CD4-positive, alpha-beta T cell treated with Interleukin-6 at 100 ng/mL for 8 hours (primary cell): Measurements from ENCODE around the gene MST1.

ENCODE experiments used
- DNase-seq: peaks from one replicate; pipeline ENCODE4 v3.0.0-alpha.2; 2020; ENCODE audit warnings: mixed read lengths, low spot score

MST1 gene

GRCh38 chr3:49656541-49657112 lies 32.6 kb downstream of the MST1 start:
- no peak for DNase-seq

- DNase-seq: no peak
Measured at GRCh38 chr3:49655731-49656285, 33.5 kb downstream of the MST1 start.

- DNase-seq: no peak
Measured at GRCh38 chr3:49654955-49655556, 34.2 kb downstream of the MST1 start.

- DNase-seq: no peak
Measured at GRCh38 chr3:49654176-49654825, 35.0 kb downstream of the MST1 start.

- DNase-seq: no peak
Measured at GRCh38 chr3:49653621-49654020, 35.7 kb downstream of the MST1 start.

DNA sequence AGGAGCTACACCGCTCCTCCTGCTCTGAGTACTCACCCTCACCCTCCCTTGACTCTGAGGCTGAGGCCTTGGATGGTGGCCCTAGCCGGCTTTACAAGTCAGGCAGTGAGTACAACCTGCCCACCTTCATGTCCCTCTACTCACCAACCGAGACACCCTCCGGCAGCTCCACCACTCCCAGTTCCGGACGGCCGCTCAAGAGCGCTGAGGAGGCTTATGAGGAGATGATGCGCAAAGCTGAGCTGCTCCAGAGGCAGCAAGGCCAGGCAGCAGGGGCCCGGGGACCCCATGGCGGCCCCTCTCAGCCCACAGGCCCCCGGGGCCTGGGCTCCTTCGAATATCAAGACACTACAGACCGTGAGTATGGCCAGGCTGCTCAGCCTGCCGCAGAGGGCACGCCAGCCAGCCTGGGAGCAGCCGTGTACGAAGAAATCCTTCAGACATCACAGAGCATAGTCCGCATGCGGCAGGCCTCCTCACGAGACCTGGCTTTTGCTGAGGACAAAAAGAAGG lies 36.3 kb downstream of the MST1 start:
- DNase-seq: no peak

- no peak for DNase-seq
Measured at GRCh38 chr3:49652218-49652902, 36.9 kb downstream of the MST1 start.

GRCh38 chr3:49650637-49651036 lies 38.6 kb downstream of the MST1 start:
- no peak for DNase-seq

DNA sequence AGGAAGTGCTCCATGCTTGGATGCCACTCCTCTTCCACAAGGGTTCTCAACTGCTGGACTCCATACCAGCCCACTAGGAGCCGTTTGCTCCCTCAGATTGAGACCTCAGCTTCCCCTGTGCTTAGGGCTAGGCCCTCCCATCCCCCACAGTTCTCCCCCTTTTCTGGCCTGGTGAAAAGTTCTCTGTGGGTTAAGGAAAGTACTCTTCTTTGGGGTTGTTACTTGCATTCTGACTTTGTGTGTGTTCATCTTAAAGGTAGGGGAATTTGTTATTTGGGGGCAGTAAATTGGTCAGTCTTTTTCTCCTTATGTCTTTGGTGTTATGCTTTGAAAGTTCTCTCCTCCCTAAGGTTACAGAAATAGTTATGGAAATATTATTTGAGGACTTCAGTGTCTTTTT lies 39.1 kb downstream of the MST1 start:
- DNase-seq: no peak

- DNase-seq: no peak
Measured at GRCh38 chr3:49649576-49649975, 39.7 kb downstream of the MST1 start.

DNA sequence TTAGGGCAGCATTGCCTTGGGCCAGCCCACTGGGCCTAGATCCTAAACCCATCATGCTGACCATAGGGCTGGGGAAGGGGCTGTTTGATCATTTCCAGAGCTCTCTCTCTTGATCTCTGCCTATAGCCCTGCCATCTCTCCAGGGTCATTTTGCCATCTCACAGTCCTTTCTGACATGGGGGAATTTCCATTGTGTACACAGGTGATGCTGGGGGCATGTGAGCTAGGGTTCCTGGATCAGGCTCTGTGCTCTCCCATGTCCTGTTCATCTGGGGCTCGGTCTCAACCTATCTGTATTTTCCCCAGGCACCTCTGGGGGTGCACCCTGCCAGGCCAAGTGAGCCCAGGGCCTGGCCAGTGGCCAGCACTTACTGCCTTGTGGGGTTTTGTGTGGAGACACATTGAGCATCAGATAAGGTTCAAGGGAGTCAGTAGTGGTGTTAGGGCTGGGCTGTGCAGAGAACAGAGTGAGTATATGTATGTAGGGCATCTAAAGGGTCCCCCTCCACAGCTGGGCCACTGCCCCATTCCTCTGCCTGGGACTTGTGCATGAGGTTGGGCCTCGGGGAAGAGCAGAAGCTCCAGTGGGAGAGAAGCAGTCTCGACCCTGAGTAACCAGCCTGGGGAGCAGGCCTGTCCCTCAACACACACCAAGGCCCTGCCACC lies 40.8 kb downstream of the MST1 start:
- DNase-seq: no peak

DNA sequence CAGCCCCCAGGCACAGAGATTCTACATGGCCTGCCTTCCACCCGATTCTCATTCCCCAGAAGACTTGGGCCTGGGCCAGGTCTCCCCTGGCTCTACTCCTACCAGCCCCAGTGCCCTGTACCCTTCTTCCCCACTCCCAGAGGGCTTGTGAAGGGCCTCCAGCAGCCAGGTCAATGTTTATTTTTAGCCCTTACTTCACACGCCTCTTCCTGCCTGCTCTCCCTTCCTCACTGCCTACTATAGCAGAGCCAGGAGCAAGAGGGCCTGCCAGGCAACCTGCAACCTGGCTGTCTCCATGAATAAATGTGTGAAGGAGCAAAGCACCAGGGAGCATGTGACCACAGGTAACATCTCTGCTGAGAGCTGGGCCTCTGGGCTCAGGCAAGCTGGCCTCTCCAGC lies 41.5 kb downstream of the MST1 start:
- no peak for DNase-seq

DNA sequence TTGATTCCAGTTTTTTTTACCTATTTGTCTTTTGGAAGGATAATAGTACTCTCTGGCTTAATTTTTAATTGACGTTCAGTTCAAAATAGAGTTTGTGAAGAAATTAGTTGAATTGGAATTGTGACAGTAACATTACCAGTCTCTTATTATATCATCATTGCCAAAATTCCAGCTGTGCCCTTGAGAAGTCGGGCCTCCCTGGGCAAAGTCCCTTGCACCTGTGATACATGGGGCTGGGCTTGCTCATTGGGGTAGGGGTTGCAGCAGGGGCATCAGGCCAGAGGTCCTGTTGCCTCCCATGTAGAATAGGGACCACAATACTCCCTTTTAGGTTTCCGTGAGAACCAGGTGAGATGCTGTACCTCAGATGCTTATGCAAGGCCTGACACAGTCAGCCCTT lies 43.0 kb downstream of the MST1 start:
- no peak for DNase-seq

GRCh38 chr3:49644684-49645083 lies 44.6 kb downstream of the MST1 start:
- no peak for DNase-seq

DNA sequence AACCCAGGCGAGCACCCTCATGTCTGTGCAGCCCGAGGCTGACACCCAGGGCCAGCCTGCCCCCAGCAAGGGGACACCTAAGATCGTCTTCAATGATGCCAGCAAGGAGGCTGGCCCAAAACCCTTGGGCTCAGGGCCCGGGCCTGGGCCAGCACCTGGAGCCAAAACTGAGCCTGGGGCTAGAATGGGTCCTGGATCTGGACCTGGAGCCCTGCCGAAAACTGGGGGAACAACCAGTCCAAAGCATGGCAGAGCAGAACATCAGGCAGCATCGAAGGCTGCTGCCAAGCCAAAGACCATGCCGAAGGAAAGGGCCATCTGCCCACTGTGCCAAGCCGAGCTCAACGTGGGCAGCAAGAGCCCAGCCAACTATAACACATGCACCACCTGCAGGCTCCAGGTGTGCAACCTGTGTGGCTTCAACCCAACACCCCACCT lies 46.5 kb downstream of the MST1 start:
- no peak for DNase-seq

DNA sequence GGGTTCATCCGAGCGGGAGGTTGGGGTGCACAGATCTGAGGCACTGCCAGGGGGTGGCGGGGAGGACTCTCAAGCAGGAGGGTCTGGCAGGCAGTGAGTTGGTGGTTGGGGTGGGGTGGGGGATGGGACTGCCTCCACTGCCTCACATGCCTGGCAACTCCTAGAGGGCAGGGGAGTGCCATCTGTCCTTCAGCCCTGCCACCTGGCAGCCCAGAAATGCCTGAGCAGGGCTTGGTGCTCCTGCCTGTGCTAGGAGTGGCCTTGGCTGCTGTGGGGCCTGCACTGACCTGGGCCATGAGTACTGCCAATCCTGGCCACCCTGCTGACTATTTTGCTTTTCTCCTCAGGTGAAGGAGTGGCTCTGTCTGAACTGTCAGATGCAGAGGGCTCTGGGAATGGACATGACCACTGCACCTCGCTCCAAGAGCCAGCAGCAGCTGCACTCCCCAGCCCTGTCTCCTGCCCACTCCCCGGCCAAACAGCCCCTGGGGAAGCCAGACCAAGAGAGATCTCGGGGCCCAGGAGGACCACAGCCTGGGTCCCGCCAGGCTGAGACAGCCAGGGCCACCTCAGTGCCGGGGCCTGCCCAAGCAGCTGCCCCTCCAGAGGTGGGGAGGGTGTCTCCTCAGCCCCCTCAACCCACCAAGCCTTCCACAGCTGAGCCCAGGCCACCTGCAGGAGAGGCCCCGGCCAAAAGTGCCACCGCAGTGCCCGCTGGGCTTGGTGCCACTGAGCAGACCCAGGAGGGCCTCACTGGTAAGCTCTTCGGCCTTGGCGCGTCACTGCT lies 47.2 kb downstream of the MST1 start:
- DNase-seq: no peak

DNA sequence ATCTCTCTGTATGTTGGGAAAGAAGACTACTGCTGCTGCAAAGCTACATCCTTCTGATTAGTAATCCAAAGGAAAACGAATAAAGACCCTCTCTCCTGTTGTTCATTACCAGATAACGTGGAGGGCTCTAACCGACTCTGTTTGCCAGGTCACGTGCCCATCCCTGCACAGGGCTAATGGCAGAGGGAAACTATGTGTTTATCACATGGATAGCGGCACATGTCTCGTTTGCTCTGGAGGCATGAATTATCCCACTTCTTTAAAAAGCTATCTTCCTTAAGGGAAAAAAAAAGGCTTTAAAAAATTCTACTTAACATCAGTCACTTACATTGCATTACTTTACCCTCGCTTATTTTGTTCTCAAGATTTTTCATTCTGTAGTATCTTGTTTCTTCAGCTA lies 48.0 kb downstream of the MST1 start:
- no peak for DNase-seq

GRCh38 chr3:49639551-49639950 lies 49.7 kb downstream of the MST1 start:
- DNase-seq: no peak

- no peak for DNase-seq
Measured at GRCh38 chr3:49638445-49638844, 50.8 kb downstream of the MST1 start.

GRCh38 chr3:49636883-49637609 lies 52.2 kb downstream of the MST1 start:
- DNase-seq: no peak

DNA sequence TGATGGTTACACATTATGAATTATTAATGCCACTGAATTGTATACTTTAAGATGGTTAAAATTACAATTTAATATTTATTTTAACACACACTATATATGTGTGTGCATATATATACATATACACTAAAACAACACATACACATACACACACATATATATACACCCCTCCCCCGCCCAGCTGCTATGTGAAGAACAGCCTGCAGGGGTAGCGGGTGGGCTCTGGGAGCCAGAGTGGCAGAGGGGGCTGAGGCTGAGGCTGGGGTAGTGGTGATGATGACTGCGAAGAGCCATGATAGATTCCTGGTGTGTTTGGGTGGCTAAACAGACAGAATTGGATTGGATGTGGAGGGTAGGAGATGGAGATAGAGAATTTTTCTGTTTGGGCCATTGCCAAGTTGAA lies 54.5 kb downstream of the MST1 start:
- no peak for DNase-seq
